HEK293 (cell line): ENCODE measurements around the gene SH3RF1.

Source experiments
- CTCF ChIA-PET: fragments of 350-600 bp; formaldehyde crosslinking; extraction: SDS; loops from one replicate; lab custom pipeline; 2021; ENCODE audit warnings: antibody characterized with exemption; lab: Yijun Ruan, JAX
- POLR2A ChIA-PET: fragments of 300-600 bp; formaldehyde crosslinking; extraction: SDS; loops from one replicate; lab custom pipeline; 2020; ENCODE audit warnings: antibody characterized with exemption, inconsistent platforms; lab: Yijun Ruan, JAX
- H3K27ac ChIP-seq: fragments of 200-500 bp; sonication (Bioruptor generic); 2 replicates; pipeline ENCODE4 v1.5.1; 2014; ENCODE audit warnings: low read depth, low read length, control low read depth, inconsistent platforms; ENCODE audit errors: extremely low read depth
- H3K36me3 ChIP-seq, 2 experiments: fragments of 200-500 bp in 1 of 2; sonication (Bioruptor generic) in 1 of 2; 1 replicate in 1 of 2; 2 replicates in 1 of 2; pipeline ENCODE4 v1.5.1; 2014 to 2017; ENCODE audit warnings: inconsistent platforms in 2 of 2, low read length in 2 of 2; ENCODE audit not compliant: control insufficient read depth in 2 of 2, insufficient read depth in 1 of 2
- H3K4me1 ChIP-seq: fragments of 200-500 bp; sonication (Bioruptor generic); 2 replicates; pipeline ENCODE4 v1.5.1; 2014; ENCODE audit warnings: mild to moderate bottlenecking, low read length, inconsistent platforms; ENCODE audit not compliant: control insufficient read depth, insufficient read depth
- H3K4me3 ChIP-seq: 2 replicates; pipeline ENCODE4 v1.5.1; 2011; ENCODE audit warnings: low read depth, mild to moderate bottlenecking, control low read depth, low read length, moderate library complexity
- H3K9me3 ChIP-seq: fragments of 200-500 bp; sonication (Bioruptor generic); 2 replicates; pipeline ENCODE4 v1.5.1; 2014; ENCODE audit warnings: low read depth, low read length, inconsistent platforms; ENCODE audit not compliant: control insufficient read depth, insufficient read depth
- BCL11A ChIP-seq: fragments of 450-650 bp; formaldehyde crosslinking; IDR thresholded peaks from 2 replicates; pipeline ENCODE4 v1.5.1; 2016; ENCODE audit warnings: low read depth, missing biosample characterization, missing genetic modification characterization
- GFI1B ChIP-seq: fragments of 450-650 bp; formaldehyde crosslinking; IDR thresholded peaks from 2 replicates; pipeline ENCODE4 v1.5.1; 2016; ENCODE audit warnings: missing biosample characterization, missing genetic modification characterization
- HOXA7 ChIP-seq: sonication (generic); formaldehyde crosslinking; IDR thresholded peaks from 2 replicates; pipeline ENCODE4 v1.8.1; 2022; ENCODE audit warnings: missing genetic modification reagents, borderline replicate concordance
- IKZF3 ChIP-seq: fragments of 450-650 bp; IDR thresholded peaks from 2 replicates; pipeline ENCODE4 v1.5.0; 2018; ENCODE audit warnings: missing biosample characterization, mild to moderate bottlenecking, missing genetic modification characterization, moderate library complexity
- KLF9 ChIP-seq: fragments of 450-650 bp; formaldehyde crosslinking; IDR thresholded peaks from 2 replicates; pipeline ENCODE4 v1.5.1; 2016; ENCODE audit warnings: missing biosample characterization, missing genetic modification characterization, low read depth
- MEIS1 ChIP-seq: sonication (generic); formaldehyde crosslinking; IDR thresholded peaks from 2 replicates; pipeline ENCODE4 v1.8.1; 2022; ENCODE audit warnings: missing genetic modification reagents, mild to moderate bottlenecking, borderline replicate concordance
- OVOL3 ChIP-seq: fragments of 450-650 bp; formaldehyde crosslinking; IDR thresholded peaks from 2 replicates; pipeline ENCODE4 v1.5.1; 2016; ENCODE audit warnings: missing biosample characterization, missing genetic modification characterization
- PRDM1 ChIP-seq: fragments of 450-650 bp; formaldehyde crosslinking; IDR thresholded peaks from 2 replicates; pipeline ENCODE4; 2016; ENCODE audit warnings: missing biosample characterization, missing genetic modification characterization
- SP2 ChIP-seq: fragments of 450-650 bp; formaldehyde crosslinking; IDR thresholded peaks from 2 replicates; pipeline ENCODE4 v1.5.1; 2016; ENCODE audit warnings: missing biosample characterization, missing genetic modification characterization
- ZBTB20 ChIP-seq: fragments of 450-650 bp; formaldehyde crosslinking; IDR thresholded peaks from 2 replicates; pipeline ENCODE4 v1.5.1; 2016; ENCODE audit warnings: missing biosample characterization, missing genetic modification characterization
- ZBTB48 ChIP-seq: fragments of 450-650 bp; formaldehyde crosslinking; IDR thresholded peaks from 2 replicates; pipeline ENCODE4 v1.5.1; 2016; ENCODE audit warnings: missing biosample characterization, missing genetic modification characterization
- ZEB2 ChIP-seq: fragments of 450-650 bp; formaldehyde crosslinking; IDR thresholded peaks from 2 replicates; pipeline ENCODE4 v1.5.1; 2016; ENCODE audit warnings: missing biosample characterization, missing genetic modification characterization
- ZNF10 ChIP-seq: fragments of 450-650 bp; formaldehyde crosslinking; IDR thresholded peaks from 2 replicates; pipeline ENCODE4 v1.5.1; 2017; ENCODE audit warnings: missing biosample characterization, missing genetic modification characterization
- ZNF324 ChIP-seq: fragments of 450-650 bp; formaldehyde crosslinking; IDR thresholded peaks from 2 replicates; pipeline ENCODE4 v1.5.1; 2016; ENCODE audit warnings: missing biosample characterization, missing genetic modification characterization
- ZNF335 ChIP-seq: fragments of 450-650 bp; formaldehyde crosslinking; conservative IDR thresholded peaks from 2 replicates; pipeline ENCODE4 v1.5.1; 2016; ENCODE audit warnings: missing biosample characterization, missing genetic modification characterization
- ZNF366 ChIP-seq: fragments of 450-650 bp; formaldehyde crosslinking; conservative IDR thresholded peaks from 2 replicates; pipeline ENCODE4 v1.5.1; 2016; ENCODE audit warnings: missing biosample characterization, missing genetic modification characterization
- ZNF404 ChIP-seq: fragments of 450-650 bp; formaldehyde crosslinking; IDR thresholded peaks from 2 replicates; pipeline ENCODE4 v1.5.1; 2017; ENCODE audit warnings: missing biosample characterization, missing genetic modification characterization
- ZNF48 ChIP-seq: fragments of 450-650 bp; formaldehyde crosslinking; IDR thresholded peaks from 2 replicates; pipeline ENCODE4 v1.5.1; 2016; ENCODE audit warnings: missing biosample characterization, missing genetic modification characterization
- ZNF514 ChIP-seq: fragments of 450-650 bp; formaldehyde crosslinking; IDR thresholded peaks from 2 replicates; pipeline ENCODE4 v1.5.1; 2016; ENCODE audit warnings: missing biosample characterization, missing genetic modification characterization
- ZNF544 ChIP-seq: fragments of 450-650 bp; formaldehyde crosslinking; IDR thresholded peaks from 2 replicates; pipeline ENCODE4 v1.5.0; 2017; ENCODE audit warnings: missing biosample characterization, missing genetic modification characterization
- ZNF626 ChIP-seq: fragments of 450-650 bp; sonication (Bioruptor Pico); formaldehyde crosslinking; IDR thresholded peaks from 2 replicates; pipeline ENCODE4 v1.5.1; 2018; ENCODE audit warnings: missing biosample characterization, missing genetic modification characterization, inconsistent platforms
- ZNF777 ChIP-seq: fragments of 450-650 bp; formaldehyde crosslinking; IDR thresholded peaks from 2 replicates; pipeline ENCODE4 v1.5.1; 2017; ENCODE audit warnings: missing biosample characterization, missing genetic modification characterization, borderline replicate concordance
- ZNF791 ChIP-seq: fragments of 450-650 bp; formaldehyde crosslinking; IDR thresholded peaks from 2 replicates; pipeline ENCODE4 v1.5.1; 2016; ENCODE audit warnings: missing biosample characterization, missing genetic modification characterization
- ZSCAN30 ChIP-seq: fragments of 450-650 bp; IDR thresholded peaks from 2 replicates; pipeline ENCODE4 v1.5.1; 2018; ENCODE audit warnings: missing biosample characterization, mild to moderate bottlenecking, missing genetic modification characterization, moderate library complexity
- ZXDB ChIP-seq: fragments of 450-650 bp; formaldehyde crosslinking; IDR thresholded peaks from 2 replicates; pipeline ENCODE4 v1.5.1; 2016; ENCODE audit warnings: missing biosample characterization, missing genetic modification characterization
- TF ChIP-seq, protein P1 (sequence below): fragments of 450-650 bp; IDR thresholded peaks from 2 replicates; pipeline ENCODE4 v1.5.1; 2018; ENCODE audit warnings: missing biosample characterization, mild to moderate bottlenecking, missing genetic modification characterization
- TF ChIP-seq, protein P2 (sequence below): IDR thresholded peaks from 2 replicates; pipeline ENCODE4 v1.6.1; 2011; ENCODE audit warnings: mild to moderate bottlenecking, low read depth, low read length, borderline replicate concordance
- TF ChIP-seq, protein P3 (sequence below): fragments of 450-650 bp; formaldehyde crosslinking; IDR thresholded peaks from 2 replicates; pipeline ENCODE4 v1.5.1; 2016; ENCODE audit warnings: missing biosample characterization, missing genetic modification characterization, low read depth
- TF ChIP-seq, protein P4 (sequence below): fragments of 450-650 bp; formaldehyde crosslinking; IDR thresholded peaks from 2 replicates; pipeline ENCODE4 v1.5.1; 2016; ENCODE audit warnings: missing biosample characterization, missing genetic modification characterization
- TF ChIP-seq, protein P5 (sequence below): fragments of 450-650 bp; formaldehyde crosslinking; IDR thresholded peaks from 2 replicates; pipeline ENCODE4 v1.5.1; 2016; ENCODE audit warnings: missing biosample characterization, missing genetic modification characterization

SH3RF1 gene

DNA sequence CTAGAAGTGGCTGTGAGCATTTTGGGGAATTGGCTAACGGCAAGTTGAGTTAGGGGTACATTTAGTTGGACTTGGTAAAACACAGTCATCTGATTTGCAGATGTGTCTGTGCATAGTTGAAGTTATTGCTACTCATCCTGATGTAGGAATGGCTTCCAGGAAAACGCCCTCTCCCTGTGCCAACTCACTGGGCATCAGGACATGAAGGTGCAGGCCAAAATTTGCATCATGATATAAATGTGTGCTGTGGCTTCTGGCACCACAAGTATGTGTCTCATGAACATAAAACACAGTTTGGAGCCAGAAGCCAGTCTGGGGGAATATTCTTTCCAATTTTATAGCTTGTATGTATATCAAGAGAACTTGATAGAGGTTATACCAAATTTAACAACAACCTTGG is 206.5 kb downstream of the SH3RF1 start (continued):
- TF ChIP-seq ZBTB48 (no peak), KLF9 (tag by site-specific recombination) (no peak), GFI1B (tag by site-specific recombination) (no peak), ZBTB20 (no peak), ZNF791 (no peak)
- TF ChIP-seq, protein P1, sequence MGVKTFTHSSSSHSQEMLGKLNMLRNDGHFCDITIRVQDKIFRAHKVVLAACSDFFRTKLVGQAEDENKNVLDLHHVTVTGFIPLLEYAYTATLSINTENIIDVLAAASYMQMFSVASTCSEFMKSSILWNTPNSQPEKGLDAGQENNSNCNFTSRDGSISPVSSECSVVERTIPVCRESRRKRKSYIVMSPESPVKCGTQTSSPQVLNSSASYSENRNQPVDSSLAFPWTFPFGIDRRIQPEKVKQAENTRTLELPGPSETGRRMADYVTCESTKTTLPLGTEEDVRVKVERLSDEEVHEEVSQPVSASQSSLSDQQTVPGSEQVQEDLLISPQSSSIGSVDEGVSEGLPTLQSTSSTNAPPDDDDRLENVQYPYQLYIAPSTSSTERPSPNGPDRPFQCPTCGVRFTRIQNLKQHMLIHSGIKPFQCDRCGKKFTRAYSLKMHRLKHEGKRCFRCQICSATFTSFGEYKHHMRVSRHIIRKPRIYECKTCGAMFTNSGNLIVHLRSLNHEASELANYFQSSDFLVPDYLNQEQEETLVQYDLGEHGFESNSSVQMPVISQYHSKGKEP: no peak

DNA sequence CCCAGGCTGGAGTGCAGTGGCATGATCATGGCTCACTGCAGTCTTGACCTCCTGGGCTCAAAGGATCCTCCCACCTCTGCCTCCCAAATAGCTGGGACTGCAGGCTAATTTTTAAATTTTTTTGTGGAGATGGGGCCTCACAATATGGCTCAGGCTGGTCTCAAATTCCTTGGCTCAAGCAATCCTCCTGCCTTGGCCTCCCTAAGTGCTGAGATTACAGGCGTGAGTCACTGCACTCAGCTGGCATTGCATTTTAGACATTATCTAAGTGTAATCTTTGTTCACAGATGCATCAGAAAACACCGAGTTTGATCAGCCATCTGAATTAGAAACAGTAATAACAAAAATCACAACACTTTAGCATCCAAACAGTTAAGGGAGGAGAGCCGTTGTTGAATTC is 207.3 kb downstream of the SH3RF1 start:
- no peak overlapping the region for H3K27ac ChIP-seq
- CTCF ChIA-PET: no interaction called here
- no peaks in the 10 kb centered on the region; the same call in 1 of the 2 replicates for H3K4me1 ChIP-seq
- POLR2A ChIA-PET: no interaction called here
- no peaks in the 10 kb centered on the region for H3K36me3 ChIP-seq
- TF ChIP-seq ZNF324 (tag by site-specific recombination) (no peak), MEIS1 (CRISPR knock-in tag) (no peak)
- H3K4me3 ChIP-seq: no peak overlapping the region
- no peaks in the 10 kb centered on the region for H3K9me3 ChIP-seq

DNA sequence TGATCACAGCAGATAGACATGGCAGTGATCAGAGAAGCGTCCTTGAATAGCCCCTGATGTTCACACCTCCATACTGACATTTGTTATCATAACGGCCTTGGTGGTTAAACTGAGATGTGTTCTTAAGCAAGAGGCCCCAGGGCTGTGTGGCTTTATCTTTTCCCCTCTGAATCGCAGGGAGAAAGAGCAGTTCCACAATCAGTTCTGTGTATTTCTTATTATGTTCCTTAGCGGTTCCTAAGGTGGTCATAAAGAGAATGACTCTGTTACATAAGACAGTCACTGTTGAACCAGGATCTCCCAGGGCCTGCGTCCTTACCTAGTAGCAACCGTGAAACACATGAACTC is 207.9 kb downstream of the SH3RF1 start:
- peak overlapping the region; percentile 34 for H3K27ac ChIP-seq
- H3K36me3 ChIP-seq: no peaks in the 10 kb centered on the region
- H3K4me1 ChIP-seq: no peaks in the 10 kb centered on the region; the same call in 1 of the 2 replicates
- ChIA-PET CTCF (no interaction called here), POLR2A (no interaction called here)
- no peaks in the 10 kb centered on the region for H3K9me3 ChIP-seq
- H3K4me3 ChIP-seq: no peak overlapping the region
- TF ChIP-seq ZSCAN30 (tag by site-specific recombination) (no peak), ZNF335 (tag by site-specific recombination) (no peak), HOXA7 (no peak), ZNF404 (no peak), ZNF514 (tag by site-specific recombination) (no peak), ZNF777 (tag by site-specific recombination) (no peak), ZNF366 (tag by site-specific recombination) (0 out of 2 replicates have a peak, but pooled peaks have one; percentile 6), ZNF48 (no peak), SP2 (tag by site-specific recombination) (no peak), ZEB2 (tag by site-specific recombination) (no peak), ZNF544 (tag by site-specific recombination) (no peak), ZNF10 (tag by site-specific recombination) (no peak), OVOL3 (tag by site-specific recombination) (peak; percentile 95), IKZF3 (tag by site-specific recombination) (no peak), PRDM1 (tag by site-specific recombination) (no peak), BCL11A (no peak), ZNF626 (no peak), ZXDB (tag by site-specific recombination) (peak; percentile 19; the same call in 1 of the 2 replicates)
- TF ChIP-seq, protein P2, sequence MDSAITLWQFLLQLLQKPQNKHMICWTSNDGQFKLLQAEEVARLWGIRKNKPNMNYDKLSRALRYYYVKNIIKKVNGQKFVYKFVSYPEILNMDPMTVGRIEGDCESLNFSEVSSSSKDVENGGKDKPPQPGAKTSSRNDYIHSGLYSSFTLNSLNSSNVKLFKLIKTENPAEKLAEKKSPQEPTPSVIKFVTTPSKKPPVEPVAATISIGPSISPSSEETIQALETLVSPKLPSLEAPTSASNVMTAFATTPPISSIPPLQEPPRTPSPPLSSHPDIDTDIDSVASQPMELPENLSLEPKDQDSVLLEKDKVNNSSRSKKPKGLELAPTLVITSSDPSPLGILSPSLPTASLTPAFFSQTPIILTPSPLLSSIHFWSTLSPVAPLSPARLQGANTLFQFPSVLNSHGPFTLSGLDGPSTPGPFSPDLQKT: no peak
- TF ChIP-seq, protein P3, sequence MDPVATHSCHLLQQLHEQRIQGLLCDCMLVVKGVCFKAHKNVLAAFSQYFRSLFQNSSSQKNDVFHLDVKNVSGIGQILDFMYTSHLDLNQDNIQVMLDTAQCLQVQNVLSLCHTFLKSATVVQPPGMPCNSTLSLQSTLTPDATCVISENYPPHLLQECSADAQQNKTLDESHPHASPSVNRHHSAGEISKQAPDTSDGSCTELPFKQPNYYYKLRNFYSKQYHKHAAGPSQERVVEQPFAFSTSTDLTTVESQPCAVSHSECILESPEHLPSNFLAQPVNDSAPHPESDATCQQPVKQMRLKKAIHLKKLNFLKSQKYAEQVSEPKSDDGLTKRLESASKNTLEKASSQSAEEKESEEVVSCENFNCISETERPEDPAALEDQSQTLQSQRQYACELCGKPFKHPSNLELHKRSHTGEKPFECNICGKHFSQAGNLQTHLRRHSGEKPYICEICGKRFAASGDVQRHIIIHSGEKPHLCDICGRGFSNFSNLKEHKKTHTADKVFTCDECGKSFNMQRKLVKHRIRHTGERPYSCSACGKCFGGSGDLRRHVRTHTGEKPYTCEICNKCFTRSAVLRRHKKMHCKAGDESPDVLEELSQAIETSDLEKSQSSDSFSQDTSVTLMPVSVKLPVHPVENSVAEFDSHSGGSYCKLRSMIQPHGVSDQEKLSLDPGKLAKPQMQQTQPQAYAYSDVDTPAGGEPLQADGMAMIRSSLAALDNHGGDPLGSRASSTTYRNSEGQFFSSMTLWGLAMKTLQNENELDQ (tag by site-specific recombination): no peak
- TF ChIP-seq, protein P4, sequence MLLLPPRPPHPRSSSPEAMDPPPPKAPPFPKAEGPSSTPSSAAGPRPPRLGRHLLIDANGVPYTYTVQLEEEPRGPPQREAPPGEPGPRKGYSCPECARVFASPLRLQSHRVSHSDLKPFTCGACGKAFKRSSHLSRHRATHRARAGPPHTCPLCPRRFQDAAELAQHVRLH (tag by site-specific recombination): no peak
- TF ChIP-seq, protein P5, sequence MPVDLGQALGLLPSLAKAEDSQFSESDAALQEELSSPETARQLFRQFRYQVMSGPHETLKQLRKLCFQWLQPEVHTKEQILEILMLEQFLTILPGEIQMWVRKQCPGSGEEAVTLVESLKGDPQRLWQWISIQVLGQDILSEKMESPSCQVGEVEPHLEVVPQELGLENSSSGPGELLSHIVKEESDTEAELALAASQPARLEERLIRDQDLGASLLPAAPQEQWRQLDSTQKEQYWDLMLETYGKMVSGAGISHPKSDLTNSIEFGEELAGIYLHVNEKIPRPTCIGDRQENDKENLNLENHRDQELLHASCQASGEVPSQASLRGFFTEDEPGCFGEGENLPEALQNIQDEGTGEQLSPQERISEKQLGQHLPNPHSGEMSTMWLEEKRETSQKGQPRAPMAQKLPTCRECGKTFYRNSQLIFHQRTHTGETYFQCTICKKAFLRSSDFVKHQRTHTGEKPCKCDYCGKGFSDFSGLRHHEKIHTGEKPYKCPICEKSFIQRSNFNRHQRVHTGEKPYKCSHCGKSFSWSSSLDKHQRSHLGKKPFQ: peak; percentile 89
